HCEC 1CT (cell line): ENCODE data around the gene ZNF841.
"Not testable (repeated sequence)": the region's sequence is repeated elsewhere in the genome, so short reads cannot be mapped to it uniquely, and the experiment has no call there.

Experiments used
- DNase-seq: peaks from one replicate; pipeline ENCODE4 v3.0.0-alpha.2; 2017

ZNF841 gene

DNA sequence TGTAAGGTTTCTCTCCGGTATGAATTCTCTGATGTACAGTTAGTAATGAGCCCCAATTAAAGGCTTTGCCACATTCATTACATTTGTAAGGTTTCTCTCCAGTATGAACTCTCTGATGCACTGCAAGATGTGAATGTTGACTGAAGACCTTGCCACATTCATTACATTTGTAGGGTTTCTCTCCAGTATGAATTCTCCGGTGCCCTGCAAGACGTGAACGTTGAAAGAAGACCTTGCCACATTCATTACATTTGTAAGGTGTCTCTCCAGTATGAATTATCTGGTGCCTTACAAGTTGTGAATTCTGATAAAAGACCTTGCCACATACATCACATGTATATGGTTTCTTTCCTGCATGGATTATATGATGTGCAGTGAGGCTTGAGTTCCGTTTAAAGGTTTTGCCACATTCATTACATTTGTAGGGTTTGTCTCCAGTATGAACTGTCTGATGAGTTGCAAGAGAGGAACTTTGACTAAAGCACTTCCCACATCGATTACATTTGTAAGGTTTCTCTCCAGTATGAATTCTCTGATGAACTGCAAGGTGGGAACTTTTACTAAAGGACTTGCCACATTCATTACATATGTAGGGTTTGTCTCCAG lies 29.2 kb downstream of the ZNF841 start:
- DNase-seq = no peak

DNA sequence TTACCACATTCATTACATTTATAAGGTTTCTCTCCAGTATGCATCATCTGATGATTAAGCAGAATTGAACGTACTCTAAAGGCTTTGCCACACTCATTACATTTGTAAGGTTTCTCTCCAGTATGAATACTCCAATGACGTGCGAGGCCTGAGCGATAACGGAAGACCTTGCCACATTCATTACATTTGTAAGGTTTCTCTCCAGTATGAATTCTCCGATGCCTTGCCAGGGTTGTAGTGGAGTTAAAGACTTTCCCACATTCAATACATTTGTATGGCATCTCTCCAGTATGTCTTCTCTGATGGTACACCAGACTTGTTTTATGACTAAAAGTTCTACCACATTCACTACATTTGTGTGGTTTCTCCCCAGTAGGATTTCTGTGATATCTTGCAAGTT lies 30.2 kb downstream of the ZNF841 start:
- DNase-seq = no peak

DNA sequence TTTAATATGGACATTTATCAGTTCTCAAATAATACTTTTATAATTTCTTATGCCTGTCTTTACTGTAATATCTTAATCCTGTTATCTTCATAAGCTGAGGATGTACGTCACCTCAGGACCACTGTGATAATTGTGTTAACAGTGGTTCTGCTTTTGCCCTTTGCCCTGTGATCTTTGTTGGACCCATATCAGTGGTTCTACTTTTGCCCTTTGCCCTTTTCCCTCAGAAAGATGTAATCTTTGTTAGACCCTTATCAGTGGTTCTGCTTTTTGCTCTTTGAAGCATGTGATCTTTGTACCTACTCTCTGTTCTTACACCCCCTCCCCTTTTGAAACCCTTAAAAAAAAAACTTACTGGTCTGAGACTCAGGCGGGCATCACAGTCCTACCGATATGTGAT lies 39.1 kb downstream of the ZNF841 start:
- DNase-seq = not testable (repeated sequence)

DNA sequence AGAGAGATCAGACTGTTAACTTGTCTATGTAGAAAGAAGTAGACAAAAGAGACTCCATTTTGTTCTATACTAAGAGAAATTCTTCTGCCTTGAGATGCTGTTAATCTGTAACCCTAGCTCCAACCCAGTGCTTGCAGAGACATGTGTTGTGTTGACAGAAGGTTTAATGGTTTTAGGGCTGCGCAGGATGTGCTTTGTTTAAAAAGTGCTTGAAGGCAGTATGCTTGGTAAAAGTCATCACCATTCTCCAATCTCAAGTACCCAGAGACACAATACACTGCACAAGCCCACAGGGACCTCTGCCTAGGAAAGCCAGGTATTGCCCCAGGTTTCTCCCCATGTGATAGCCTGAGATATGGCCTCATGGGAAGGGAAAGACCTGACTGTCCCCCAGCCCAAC lies 43.8 kb downstream of the ZNF841 start:
- DNase-seq = not testable (repeated sequence)

DNA sequence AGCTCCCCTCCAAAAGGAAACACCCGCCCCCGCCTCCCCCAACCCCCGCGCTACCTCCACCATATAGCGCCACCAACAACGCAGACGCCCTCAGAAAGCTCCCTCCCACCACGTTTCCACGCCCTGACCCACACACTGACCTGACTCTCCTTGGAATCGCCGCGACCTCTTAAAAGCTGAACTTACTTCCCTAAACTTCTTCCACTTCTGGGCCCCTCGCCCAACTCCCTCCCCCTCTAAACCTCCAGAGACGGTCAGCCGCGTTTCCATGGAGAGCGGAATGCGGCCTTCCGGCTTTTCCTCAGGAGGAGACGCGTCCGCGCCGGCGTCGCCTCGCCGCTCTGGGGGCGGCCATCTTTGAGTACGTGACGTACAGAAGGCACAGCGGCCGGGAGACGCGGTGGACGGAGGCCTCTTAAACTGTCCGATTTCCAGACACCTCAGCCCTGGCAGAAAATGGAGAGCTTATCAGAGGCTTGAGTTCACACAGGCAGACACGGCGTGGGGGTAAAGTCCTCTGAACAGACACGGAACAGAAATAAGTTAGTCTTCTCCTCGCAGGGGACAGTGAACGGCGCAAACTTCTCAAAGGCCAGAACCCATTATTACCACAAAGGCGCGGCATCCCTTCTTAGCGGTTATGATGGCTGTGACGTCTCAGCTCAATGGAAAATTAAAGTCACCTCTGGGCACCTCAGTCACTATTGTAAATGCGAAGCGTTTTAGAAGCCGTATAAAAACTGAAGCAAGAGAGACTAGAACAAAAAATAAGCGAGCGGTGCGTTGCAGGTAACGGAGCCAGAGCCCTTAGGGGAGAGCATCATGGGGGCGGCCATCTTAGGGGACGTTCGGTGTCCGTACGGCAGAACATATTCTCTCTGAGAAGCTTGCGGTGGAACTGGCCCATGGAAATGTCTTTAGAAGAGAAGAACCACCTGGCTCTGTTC lies 46.7 kb downstream of the ZNF841 start, which contains the start of gene ZNF432:
ZNF432 (minus strand) TSS at position 284 of the 947 bp plus-strand sequence. CDS start 1,970 bp downstream, outside the sequence.
- peak; percentile 86 for DNase-seq

DNA sequence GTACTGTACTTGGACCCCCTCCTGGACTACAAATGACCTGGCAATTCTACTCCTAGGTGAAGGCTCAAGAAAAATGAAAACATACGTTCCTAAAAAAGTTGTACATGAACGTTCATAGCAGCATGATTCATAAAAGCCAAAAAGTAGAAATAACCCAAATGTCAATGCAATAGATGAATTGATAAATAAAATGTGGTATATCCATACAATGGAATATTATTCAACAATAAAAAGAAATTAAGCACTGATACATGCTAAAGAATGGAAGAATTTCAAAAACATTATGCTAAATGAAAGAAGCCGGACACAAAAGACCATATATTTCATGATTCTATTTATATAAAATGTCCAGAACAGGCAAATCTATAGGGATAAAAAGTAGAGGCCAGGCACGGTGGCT lies 56.4 kb downstream of the ZNF841 start:
- DNase-seq = no peak

GRCh38 chr19:52034051-52034728 lies 61.4 kb downstream of the ZNF841 start:
- no peak for DNase-seq

DNA sequence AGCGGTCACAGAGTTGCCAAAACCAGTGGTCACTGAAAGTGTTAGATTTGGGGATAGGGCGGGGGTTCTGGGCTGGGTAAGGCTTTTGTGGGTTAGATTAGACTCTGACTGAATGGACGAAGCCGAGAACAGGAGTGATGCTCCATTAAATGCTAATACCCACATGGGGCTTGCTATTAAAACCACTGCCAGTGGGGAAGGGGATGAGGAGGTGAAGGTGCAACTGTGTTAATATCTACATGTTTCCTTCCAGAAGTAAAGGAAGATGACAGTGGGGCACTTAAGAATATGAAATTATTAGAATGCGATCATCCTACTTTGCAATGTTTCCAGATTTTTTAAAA lies 66.8 kb downstream of the ZNF841 start:
- DNase-seq = no peak

DNA sequence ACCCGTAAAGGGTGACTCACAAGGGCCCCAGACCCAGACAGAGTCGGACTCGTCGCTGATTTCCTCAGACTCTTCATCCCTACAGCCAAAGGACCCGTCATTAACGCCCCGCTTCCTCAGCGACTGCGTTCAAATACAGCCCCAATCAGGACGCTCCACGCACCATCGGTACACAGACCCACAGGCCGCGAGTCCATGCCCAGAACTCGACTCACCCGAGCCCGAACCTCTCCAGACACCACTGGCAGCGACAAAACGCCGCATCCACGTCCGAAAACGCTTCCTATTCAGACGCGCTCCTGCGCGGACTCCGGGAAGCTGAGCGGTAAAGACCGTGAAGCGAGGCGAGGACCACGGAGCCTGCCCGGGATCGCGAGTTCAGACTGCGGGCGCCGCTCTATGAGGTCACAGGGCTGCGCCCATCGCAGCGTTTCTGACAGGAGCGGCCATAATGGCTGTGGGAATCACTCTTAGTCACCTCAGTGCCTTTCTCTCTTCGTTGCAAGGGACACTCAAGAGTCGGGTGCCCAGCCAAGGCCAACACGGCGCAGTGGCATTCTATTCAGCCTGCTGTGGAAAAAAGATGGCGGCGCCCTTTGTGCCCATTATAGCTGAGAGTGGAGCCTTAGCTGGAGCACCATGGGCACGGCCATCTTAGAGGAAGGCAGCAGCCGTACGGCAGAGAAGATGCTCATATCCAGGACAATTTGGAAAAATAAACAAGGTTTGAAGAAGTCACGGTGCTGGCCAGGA lies 67.4 kb downstream of the ZNF841 start, which contains the start of gene ZNF614:
ZNF614 (minus strand) TSS at position 353 of the 753 bp plus-strand sequence. CDS start 2,634 bp downstream, outside the sequence.
- DNase-seq = peak; percentile 84

DNA sequence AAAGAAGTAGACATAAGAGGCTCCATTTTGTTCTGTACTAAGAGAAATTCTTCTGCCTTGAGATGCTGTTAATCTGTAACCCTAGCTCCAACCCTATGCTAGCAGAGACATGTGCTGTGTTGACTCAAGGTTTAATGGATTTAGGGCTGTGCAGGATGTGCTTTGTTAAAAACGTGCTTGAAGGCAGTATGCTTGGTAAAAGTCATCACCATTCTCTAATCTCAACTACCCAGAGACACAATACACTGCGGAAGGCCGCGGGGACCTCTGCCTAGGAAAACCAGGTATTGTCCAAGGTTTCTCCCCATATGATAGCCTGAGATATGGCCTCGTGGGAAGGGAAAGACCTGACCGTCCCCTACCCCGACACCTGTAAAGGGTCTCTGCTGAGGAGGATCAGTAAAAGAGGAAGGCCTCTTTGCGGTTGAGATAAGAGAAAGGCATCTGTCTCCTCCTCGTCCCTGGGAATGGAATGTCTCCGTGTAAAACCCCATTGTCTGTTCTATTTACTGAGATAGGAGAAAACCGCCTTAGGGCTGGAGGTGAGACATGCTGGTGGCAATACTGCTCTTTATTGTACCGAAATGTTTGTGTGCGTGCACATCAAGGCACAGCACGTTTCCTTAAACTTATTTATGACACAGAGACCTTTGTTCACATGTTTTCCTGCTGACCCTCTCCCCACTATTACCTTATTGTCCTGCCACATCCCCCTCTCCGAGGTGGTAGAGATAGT lies 69.1 kb downstream of the ZNF841 start:
- DNase-seq = not testable (repeated sequence)

- not testable (repeated sequence) for DNase-seq
Measured at GRCh38 chr19:52024478-52024877, 71.1 kb downstream of the ZNF841 start.

DNA sequence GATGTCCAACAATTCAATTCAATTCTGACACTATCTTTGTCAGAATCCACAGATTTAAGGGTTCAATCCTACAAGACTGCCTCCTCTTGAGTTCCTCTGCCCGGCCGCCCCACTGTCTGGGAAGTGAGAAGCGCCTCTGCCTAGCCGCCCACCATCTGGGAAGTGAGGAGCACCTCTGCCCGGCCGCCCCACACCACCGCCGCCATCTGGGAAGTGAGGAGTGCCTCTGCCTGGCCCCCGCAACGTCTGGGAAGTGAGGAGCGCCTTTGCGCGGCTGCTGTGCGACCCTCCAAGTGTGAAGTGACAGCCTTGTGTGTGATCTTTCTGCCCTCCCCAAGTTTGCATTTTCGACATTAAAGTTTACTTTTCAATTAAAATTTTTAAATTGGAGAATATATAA lies 73.4 kb downstream of the ZNF841 start:
- DNase-seq = no peak

- DNase-seq = no peak
Measured at GRCh38 chr19:52020506-52020905, 75.1 kb downstream of the ZNF841 start.
